CD4-positive, alpha-beta T cell treated with Interleukin-17A for 4 hours (primary cell): Measurements from ENCODE around the gene INHA.

Experiments
- DNase-seq: peaks from one replicate; pipeline ENCODE4 v3.0.0-alpha.2; 2020; ENCODE audit warnings: mixed read lengths

The INHA gene, protein sequence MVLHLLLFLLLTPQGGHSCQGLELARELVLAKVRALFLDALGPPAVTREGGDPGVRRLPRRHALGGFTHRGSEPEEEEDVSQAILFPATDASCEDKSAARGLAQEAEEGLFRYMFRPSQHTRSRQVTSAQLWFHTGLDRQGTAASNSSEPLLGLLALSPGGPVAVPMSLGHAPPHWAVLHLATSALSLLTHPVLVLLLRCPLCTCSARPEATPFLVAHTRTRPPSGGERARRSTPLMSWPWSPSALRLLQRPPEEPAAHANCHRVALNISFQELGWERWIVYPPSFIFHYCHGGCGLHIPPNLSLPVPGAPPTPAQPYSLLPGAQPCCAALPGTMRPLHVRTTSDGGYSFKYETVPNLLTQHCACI

GRCh38 chr2:219572237-219573001 is at the start of gene INHA:
Gene INHA (plus strand): TSS chr2:219572310. CDS start chr2:219572375, 65 bp downstream.
- DNase-seq, result no peak

DNA sequence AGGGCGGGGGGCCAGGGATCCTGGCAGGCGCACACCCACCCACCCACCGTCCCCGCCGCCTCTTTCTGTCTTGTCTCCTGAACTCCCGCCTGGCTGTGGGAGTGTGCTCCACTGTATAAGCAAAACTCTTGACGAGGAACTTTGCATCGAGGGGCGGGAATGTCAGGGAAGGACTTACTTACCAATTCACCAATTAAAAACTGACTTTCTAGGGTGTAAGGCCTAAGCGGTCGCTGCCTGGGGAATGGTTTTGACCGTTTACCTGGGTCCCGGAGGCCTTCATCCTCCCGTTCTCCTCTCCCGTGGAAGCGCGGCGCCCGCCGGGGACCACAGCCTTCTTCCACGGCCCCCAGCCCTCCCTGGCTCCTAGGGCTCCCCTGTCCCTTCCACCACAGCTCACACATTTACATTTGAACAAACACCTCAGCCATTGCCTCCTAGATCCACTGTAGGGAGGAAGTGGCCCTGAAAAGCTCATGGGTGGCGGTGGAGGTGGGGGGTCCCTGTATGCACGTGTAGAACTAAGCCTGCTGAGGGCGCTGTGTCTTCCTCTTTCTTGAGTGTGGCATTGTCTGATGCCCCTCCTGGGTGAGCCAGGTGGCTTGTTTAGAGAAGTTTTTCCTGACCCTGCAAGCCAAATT is 49.0 kb upstream of the INHA start:
- no peak for DNase-seq

GRCh38 chr2:219524817-219525216 is 47.3 kb upstream of the INHA start:
- DNase-seq, result no peak

GRCh38 chr2:219525533-219526232 is 46.4 kb upstream of the INHA start:
- no peak for DNase-seq

DNA sequence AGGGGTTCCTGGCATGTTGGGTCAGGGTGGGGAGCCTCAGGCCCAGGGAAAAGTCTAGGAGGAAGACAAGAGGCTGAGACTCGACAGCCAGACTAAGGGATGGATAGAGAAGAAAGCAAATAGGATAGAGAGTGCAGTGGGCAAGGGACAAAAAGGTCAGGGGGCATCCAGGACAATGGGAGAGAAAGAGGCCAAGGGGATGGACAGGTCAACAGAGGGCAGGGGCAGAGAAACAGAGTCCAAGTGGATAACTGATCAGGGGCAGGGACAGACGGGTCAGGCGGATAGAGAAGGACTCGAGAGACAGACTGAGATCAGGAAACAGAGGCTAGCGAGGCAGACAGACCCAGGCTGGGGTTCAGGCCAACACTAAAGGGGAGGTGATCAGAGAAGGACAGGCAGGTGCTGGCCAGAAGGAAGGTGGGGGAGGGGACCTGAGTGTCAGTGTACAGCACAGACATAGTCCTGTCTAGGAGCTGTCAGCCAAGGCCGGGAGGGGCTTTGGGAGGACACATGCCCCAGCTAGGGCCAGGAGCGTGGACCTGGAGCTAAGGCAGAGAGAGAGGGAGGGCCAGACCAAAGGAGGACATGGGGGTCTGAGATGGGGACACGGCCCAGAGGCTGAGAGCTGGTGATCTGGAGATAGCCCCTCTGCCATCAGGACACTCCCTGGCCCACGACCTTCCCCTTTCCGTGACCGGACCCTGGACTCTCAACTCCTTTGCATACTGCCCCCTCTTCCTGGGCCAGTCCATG is 45.6 kb upstream of the INHA start:
- no peak for DNase-seq

- DNase-seq, result no peak
Measured at GRCh38 chr2:219527076-219527394, 45.1 kb upstream of the INHA start.

DNA sequence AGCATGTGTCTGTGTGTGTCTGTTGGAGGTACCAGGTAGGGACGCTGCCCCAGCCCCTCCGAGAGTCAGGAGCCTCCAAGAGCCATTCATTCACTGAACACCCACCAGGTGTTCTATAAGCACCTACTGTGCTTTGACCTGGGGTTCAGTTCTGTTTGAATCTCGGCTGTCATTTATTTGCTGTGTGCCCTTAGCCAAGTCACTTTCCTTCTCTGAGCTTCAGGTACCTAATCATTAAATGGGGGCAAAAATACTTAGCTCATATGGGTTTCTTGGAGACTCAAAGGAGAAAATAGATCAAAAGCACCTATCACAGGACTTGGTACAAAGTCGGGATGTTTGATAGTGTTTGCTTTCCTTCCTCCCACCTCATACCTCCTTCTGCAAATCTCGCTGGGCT is 44.6 kb upstream of the INHA start:
- DNase-seq, result no peak

DNA sequence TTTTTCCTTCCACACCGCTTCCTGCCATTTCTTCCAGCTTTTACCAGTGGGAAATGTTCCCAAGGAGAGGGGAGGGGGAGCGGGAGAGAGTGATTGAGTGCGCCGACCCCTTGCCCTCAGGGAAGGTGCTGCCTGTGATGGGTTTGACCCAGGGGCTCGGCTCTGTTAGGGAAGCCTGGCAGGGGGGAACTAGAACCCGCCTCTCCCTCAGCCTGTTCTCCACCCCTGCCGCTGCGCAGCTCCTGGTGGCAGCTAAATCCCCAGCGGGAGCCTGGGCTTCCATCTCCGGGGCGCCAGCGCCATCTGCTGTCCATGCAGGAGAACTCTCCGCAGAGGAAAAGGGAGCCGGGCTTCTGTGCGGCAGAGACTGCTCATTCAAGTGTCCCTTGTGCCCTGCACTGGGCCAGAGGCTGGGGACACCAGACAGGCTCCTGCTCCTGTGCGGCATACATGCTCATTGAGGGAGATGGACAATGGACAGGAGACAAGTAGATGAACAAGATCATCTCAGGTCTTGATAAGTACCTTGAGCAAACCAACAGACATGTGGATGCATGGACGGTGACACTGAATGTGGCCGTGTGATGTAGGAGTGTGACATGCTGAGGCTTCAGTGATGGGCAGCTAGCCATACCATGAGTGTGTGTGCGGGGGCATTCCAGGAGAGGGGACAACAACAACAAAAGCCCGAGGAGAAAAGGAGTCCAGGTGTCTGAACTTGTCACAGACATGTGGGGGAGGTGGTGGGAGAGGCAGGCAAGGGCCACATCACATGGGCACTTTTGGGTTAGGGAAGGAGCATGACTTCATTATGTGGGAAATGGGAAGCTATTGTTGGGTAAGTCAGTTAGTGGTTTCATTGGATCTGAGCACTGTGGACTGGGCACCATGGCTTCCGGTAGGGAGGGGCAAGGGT is 41.8 kb upstream of the INHA start:
- peak; percentile 92 for DNase-seq

- no peak for DNase-seq
Measured at GRCh38 chr2:219531639-219532377, 40.3 kb upstream of the INHA start.

GRCh38 chr2:219532378-219532649 is 39.8 kb upstream of the INHA start:
- no peak for DNase-seq

GRCh38 chr2:219533930-219534661 is 38.0 kb upstream of the INHA start:
- DNase-seq, result no peak

DNA sequence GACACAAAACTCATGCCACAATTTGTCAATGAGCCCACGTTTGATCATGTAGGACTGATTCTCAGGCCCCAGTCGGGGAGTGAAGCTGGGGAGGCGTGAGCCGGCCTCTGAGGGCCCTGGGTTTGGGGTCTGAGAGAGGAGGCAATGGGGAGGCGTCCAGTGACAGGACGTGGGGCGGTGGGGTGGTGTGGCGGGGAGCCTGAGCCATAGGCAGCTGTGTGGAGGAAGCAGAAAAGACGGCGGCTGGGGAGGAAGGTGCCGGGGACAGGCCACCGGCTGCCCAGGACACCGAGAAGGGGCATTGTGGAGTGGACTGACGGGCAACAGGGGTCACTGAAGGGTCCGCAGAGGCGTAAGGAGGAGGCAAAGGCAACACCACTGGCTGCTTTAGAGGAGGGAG is 35.7 kb upstream of the INHA start:
- no peak for DNase-seq

DNA sequence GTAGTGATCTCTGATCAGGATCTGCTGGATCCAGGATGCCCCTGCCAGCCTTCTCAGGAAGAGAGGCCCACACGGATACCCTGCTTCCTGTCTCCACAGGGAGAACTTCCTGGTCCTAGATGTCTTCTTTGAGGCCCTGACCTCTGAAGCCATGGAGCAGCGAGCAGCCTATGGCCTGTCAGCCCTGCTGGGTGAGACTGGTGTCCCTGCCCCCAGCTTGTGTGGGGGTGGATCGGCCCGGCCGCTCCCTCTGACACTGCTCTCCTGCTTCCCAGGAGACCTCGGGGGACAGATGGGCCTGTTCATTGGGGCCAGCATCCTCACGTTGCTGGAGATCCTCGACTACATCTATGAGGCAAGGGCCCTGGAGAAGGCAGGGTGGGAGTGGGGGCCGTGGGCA is 35.1 kb upstream of the INHA start:
- no peak for DNase-seq

GRCh38 chr2:219537657-219538488 is 34.2 kb upstream of the INHA start:
- no peak for DNase-seq

DNA sequence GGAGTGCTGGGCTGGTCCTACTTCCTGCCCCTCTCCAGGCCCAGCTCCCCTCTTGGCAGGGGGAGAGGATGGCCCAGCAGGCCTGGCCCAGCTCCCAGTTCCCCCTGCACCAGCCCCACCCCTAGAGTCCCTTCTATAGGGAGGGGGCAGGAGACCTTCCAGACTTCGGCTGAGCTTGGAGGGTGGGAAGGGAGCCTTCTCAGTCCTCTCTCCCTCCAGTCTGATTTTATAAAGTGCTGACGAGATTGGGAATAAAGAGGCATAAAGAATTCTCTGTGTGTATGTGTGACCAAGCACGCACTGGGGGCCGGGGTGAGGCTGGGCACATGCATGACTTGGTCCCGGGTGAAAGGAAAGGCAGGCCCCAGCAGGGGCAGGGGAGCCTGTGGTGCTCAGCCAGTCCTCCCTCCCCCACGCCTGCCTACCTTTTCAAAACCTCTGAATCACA is 33.6 kb upstream of the INHA start:
- no peak for DNase-seq

DNA sequence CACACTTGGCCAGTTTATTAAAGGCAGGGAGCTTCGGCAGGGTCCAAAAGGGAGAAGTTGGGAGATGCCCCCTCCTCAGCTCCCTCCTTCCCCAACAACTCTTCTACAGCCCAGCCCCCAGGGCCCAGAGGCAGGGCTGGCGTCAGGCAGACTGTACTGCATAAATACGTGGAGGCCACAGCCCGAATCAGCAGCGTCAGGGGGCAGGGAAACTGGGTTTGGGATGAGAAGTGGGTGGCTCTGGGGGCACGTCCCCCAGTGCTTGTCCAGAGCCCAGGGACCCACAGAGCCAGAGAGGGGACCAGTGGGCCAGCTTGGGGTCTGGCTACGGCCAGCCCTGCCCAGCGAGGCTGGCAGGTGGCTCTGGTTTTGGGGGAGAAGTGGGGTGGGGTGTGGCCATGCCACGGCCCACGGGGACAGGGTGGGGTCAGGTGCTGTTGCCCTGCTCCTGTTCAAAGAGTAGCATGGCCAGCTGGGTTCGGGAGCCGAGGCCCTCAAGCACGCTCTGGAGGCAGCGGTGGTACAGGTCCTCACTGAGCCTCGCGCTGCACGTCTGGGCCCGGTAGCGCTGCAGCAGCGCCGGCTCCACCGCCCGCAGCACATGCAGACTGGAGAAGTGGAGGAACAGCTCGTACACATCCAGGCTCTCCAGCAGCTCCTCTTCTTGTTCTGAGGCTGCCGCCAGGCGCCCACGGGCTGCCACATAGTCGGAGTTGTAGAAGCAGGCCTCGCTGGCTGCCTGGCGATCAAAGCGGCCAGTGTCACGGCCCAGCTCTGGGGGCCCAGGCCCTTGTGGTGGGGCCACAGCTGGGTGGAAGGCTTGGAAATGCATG is 32.9 kb upstream of the INHA start:
- DNase-seq, result no peak

- no peak for DNase-seq
Measured at GRCh38 chr2:219539926-219540678, 32.0 kb upstream of the INHA start.
